Measurements from ENCODE around the gene FLNA.
"Not testable (repeated sequence)": the region's sequence is repeated elsewhere in the genome, so short reads cannot be mapped to it uniquely, and the experiment has no call there.

FLNA gene

DNA sequence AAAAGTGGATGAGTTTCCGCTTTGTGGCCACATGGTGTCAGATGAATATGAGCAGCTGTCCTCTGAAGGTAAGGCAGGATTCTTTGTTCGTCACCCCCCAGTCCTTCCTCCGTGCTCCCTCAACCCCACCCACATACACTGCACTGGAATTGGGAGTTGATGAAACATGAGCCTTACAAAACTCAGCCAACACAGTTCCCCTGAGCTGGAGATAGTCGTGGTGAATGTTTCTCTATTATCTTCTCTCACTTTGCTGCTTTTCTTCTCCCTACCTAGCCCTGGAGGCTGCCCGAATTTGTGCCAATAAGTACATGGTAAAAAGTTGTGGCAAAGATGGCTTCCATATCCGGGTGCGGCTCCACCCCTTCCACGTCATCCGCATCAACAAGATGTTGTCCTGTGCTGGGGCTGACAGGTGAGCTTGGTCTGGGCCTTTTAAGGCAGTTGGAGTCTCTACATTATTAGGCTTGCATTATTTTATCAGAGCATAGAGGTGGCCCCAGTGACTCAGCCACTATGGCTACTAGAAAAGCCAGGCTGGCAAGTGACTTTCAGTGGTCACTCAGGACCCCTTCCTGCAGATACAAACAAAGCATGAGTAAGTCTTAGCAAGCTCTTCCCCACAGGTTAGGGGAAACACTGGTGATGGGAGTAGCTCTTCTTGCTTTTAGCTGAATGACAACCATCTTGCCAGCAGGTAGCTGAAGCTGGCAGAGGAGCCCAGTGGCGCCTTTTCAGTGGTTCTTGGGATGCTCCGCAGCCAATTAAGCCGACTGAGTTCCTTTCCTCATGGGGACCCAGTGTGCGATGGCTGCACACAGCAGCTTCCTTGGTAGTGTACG is 25.3 kb upstream of the FLNA start:
- DNase-seq (ENCODE audit: low spot score) = peak; percentile 21

DNA sequence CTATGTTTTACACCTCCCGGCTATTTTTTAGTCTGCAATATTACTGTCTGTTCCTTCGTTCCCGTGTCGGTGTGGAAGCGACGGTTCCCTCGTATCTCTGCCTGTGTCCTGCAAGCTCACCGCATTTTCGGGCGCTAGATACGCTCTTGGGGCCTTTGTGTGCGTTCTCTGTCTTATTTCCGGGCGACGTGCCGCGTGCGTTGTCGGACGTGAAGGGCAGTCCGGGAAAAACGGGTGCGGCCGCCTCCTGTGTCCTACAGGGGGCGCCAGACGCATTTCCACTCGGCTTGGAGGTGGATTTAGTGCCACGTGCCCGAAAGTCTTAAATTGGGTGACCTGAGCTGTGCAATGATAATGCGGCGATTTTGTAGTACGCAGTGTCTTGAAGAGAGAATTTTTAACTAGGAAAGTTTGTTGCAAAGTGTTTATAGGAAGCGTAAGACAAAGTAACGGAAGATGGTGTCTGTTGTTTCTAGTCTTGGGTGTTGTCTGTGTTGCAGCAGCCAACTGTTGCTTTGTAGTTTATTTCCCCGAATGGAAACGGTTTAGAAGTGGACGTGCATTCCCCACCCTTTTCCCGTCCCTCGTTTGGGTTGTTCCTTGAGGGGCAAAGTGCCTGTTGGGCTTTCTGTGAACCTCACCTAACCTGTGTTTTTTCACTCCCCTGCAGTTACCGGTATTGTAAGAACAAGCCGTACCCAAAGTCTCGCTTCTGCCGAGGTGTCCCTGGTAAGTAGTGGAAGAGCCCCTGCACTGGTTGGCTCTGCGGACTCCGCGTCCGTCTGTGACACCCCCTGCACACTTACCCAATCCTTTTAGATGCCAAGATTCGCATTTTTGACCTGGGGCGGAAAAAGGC is 24.5 kb upstream of the FLNA start:
- DNase-seq (ENCODE audit: low spot score) = peak; percentile 79

DNA sequence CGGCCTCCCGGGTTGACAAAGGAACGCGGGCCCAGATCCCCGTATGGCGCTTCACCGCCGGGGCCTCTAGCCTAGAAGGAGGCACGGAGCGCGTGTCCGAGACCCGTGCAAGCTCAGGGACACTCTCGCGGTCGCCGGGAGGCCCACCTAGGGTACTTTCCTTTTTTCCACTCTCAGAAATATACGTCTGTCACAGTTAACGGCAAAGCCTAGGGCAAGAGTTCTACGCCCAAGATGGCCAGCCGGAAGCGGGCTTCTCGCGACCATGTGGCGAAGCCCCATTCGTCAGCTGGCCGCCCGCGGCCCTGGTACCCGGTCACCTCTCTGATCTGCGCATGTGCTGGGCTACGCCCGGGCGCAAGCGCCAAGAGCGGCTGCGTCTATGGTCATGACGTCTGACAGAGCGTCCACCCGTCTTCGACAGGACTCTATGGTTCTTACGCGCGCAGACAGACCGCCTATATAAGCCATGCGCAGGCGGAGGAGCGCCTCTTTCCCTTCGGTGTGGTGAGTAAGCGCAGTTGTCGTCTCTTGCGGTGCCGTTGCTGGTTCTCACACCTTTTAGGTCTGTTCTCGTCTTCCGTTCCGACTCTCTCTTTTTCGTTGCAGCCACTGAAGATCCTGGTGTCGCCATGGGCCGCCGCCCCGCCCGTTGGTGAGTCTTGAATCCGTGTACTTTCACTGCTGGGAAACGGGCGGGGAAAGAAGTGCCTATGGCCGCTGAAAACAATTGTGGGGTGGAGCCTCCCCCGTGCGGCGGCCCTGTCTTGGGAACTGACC is 23.6 kb upstream of the FLNA start, which contains the start of gene RPL10:
TSS of gene RPL10 (plus strand) at position 490 of the 780 bp plus-strand sequence. CDS start at position 633, 143 bp downstream.
- DNase-seq (ENCODE audit: low spot score) = peak; percentile 97

DNA sequence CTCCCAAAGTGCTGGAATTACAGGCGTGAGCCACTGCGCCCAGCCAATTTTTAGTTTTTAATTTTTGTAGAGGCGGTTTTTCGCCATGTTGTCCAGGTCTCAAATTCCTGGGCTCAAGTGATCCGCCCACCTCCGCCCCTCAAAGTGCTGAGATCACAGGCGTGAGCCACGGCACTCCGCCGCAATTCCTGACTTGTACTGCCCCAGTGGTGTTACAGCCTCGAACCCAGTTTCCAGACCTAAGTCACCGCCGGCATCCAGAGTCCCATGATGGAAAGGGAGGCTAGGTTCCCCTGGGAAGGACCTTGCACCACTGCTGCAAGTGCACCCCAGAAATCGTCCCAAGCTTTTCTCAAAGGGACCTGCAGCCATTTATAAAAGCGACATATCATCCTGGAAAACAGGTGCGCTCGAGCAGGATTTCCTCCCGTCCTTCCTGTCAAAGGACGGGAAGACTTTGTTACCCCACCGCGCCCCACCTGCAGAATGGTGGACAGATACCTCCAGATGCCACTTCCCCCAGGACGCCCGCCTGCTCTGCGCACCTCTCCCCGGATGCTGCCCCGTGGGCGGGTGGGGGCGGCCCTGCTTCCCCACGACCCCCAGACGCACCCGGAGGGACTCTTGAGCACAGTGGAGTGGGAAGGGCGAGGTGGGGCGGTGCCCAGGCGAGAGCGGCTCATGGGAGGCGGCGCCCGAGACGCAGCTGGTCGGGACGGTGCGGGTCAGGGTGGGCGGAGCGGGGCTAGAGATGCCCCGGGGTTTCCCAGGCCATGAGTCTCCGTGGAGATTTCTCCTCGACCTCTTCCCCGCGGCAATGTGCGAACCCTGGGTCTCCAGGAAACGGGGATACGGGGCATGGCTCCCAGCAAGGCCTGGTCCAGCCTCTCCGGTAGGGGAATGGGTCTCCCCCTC is 22.8 kb upstream of the FLNA start:
- DNase-seq (ENCODE audit: low spot score) = peak; percentile 79

DNA sequence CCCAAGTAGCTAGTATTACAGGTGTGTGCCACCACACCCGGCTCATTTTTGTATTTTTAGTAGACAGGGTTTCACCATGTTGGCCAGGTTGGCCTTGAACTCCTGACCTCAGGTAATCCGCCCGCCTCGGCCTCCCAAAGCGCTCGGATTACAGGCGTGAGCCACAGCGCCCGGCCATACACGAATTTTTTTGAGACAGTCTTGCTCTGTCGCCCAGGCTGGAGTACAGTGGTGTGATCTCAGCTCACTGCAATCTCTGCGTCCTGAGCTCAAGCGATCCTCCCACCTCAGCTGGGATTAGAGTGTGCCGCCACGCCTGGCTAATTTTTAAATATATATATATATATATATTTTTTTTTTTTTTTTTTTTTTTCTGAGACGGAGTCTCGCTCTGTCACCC is 21.9 kb upstream of the FLNA start:
- peak; percentile 68 for DNase-seq (ENCODE audit: low spot score)

DNA sequence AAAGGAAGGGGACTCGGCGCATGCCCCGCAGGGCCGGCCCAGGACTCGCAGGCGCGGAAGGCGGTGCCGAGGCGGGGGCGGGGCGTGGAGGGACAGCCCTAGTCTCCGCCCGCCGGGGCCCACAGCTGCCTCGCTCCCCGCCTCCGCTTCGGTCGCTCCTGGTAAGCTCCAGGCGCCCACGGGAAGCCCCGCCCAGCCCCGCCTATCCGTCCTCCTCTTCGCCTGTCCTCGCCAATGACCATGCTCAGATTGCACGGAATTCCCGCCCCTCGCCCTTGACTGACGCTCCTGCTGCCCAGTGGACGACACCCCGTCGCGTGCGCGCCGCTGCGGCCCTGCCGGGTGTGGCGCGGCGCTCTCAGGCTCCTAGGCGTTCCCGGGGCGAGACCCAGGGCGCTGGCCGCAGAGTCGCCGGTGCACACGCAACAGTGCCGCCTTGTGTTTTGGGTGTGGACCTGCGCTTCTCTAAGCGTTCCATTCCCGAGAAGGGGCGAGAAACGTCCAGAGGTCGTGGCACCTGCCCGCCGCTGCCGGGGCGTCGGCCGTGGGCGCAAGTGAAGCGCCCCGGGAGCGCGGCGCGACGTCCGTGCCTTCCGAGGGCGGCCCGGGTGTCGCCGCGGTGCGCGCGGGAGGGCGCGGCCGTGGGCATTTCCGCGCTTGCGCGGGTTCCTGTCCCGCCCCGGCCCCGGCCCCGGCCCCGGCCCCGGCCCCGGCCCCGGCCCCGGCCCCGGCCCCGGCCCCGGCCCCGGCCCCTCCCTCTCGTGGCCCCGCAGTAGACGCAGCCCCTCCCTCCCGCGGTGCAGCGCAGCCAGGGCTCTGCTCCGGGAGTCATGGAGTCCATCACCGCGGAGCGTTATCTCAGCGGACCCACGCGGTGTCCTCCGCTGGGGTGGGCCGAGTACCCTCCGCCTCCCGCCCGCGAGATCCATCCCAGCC is 15.6 kb upstream of the FLNA start:
- DNase-seq (ENCODE audit: low spot score) = not testable (repeated sequence)

DNA sequence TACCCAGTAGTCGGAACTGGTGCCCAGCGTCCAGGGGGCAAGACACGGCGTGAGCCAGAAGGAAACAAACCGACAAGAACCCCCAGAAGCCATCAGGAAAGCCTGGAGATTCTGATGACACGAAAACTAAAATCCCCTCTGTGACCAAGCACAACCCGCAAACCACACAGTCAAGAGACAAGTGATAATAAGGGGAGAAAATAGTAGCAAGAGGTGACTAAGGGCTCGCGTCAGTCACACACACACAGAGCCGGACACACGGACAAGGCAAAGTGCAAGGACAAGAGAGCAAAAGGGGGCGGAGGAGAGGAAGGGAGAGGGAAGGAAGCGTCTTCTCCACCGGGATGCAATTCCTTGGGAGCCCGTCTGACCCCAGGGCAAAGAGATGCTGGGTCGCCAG is 14.2 kb upstream of the FLNA start:
- not testable (repeated sequence) for DNase-seq (ENCODE audit: low spot score)

DNA sequence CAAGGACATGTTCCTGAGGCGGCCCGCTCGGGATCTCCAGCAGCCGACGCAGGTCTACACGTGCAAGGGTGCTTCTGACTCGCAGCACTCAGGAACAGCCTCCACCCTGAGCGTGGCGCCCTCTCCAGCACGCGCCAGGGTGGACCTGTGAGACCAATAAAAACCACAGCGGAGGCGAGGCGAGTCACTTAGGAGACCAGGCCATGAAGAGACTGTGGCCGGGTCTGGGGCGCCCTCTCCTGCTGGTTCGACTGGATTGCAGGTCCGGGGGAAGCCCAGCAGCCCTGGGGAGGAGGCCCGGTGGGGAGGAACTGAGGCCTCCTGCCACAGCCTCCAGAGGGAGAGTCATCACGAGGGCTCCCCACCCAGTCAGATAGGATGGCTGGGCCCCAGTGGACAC is 13.7 kb upstream of the FLNA start:
- DNase-seq (ENCODE audit: low spot score) = not testable (repeated sequence)

DNA sequence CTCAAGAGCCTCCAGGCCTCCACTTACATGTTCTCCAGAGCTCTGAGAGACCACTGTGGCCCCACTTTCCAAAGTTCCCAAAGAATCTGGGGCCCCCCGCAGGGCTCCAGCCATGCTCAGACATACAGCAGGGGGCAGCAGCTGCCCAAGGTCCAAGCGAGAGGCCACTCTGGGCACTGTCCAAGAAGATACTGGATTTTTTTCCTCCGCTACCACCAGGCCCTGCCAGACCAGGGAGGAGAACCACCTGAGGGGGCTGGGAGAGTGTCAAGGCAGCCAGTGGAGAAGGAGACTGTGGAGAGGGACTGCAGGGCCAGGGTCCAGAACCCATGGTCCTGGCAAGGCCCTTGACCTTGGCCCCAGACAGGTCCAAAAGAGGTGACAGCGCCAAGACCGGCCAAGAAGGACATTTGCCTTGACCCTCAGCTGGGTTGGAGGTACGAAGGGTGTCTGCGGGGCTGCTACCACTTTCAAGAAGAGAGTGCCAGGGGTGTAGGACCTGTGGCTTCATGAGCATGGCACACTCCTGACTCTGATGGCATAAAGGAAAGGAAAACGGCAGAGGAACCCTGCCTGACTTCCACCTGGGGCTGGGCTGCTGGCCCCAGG is 10.0 kb upstream of the FLNA start:
- DNase-seq (ENCODE audit: low spot score) = no peak

DNA sequence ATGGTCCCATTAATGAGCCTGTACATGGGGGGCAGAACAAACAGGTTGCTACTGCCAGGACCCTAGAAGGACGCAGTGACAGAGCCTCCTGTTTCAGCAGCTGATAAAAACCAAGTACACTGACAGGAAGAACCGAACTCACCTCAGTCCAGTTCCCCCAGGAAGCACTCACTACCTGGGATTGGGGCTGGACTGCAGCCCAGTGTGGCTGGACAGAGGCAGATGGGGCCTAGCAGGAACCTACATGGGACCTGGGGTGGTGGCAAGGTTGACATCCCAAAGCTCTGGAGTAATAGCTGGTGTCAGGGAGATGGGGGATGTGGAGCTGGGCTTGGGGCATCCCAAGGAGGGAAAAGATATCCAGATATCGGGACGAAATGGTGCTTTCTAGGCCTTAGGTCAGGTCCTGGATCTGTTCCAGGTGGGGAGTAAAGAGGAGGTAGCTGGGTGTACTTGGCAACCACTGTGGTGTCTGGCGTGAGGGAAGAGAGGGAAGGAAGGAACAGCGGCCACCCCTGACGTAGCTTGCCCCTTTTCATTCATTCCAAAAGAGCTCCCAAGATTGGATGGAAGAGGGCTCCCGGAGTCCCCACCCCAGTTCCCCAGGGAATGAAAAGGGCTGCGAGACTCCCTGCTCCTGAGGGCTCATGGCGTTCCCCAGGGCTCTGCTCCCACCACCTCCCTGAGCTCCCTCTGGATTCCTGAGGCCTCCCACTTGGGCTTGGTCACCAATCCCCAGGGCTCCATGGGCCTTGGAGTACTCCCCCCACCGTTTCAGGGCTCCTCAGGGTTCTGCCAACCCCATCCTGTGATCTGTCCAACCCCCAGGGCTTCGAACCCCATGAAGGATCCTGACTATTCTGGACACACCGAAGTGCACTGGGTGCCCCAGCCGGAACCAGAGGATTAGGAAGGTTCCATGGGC is 9.2 kb upstream of the FLNA start:
- DNase-seq (ENCODE audit: low spot score) = no peak

DNA sequence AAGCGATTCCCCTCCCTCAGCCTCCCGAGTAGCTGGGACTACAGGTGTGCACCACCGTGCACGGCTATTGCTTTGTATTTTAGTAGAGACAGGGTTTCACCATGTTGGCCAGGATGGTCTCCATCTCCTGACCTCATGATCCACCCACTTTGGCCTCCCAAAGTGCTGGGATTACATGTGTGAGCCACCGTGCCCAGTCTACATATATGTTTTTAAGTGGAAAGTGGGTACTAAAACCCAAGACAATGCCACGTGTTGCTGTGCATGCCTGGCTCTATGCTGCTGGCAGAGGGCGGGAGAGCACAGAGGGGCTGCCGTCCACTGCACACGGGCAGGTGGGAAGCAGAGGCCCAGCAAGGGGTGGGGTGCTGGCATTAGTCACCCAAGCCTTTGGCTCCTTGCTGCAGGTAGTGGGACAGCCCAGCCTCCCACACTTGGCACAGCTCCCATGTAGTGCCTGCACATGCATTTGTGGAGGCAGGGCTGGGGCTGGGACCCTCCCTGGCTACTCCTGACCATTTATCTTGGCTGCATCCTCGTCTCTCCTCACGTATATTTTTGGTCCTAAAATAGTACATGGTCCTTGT is 8.1 kb upstream of the FLNA start:
- peak; percentile 41 for DNase-seq (ENCODE audit: low spot score)

DNA sequence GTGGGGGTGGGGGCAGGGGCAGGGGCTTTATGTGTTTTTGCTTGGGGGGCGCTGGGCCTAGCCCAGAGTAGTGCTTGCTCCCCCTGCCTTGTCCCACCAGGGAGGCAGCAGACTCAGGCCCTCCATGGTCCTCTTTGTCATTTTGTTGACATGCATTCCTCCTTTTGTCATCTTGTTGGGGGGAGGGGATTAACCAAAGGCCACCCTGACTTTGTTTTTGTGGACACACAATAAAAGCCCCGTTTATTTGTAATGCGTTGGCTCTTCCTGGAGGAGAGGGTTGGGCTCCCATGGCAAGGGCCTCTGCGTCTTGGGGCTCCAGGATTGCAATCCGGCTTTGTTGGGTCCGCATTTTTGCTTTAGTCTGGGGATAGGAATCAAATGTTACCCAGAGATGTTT is 6.8 kb upstream of the FLNA start:
- no peak for DNase-seq (ENCODE audit: low spot score)

DNA sequence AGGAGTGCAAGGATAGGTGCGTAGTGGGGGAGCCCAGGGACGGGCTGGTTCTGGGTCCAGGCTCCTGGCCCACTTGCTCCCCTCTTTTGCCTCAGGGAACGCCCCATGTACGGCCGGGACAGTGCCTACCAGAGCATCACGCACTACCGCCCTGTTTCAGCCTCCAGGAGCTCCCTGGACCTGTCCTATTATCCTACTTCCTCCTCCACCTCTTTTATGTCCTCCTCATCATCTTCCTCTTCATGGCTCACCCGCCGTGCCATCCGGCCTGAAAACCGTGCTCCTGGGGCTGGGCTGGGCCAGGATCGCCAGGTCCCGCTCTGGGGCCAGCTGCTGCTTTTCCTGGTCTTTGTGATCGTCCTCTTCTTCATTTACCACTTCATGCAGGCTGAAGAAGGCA is 6.4 kb upstream of the FLNA start:
- no peak for DNase-seq (ENCODE audit: low spot score)

DNA sequence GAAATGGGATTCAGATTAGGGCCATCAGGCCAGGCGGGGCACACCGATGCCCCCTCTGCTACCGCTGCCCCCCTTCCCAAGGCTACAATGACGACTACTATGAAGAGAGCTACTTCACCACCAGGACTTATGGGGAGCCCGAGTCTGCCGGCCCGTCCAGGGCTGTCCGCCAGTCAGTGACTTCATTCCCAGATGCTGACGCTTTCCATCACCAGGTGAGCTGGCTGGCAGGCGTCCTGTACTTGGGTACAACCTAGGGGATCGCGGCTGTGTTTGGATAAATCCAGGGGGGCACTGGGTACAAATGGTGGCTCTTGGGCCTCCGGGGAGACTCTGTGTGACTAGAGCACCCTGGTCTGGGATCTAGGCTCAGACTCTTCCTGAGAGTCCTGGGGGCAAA is 5.7 kb upstream of the FLNA start:
- no peak for DNase-seq (ENCODE audit: low spot score)

DNA sequence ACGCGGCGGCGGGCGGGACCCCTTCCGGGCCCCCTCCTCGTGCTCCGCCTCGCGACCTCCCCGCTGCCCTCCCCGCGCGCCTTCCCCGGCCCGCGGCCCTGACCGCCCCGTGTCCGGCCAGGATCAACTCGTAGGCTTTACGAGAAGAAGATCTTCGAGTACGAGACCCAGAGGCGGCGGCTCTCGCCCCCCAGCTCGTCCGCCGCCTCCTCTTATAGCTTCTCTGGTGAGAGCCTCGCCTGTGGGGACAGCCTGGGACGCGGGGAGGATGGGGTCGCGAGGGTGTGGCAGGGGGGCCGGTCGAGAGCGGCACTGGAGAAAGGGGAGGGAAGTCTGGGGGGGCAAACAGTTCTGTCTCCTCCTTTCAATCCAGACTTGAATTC is 5.1 kb upstream of the FLNA start:
- DNase-seq (ENCODE audit: low spot score) = no peak

DNA sequence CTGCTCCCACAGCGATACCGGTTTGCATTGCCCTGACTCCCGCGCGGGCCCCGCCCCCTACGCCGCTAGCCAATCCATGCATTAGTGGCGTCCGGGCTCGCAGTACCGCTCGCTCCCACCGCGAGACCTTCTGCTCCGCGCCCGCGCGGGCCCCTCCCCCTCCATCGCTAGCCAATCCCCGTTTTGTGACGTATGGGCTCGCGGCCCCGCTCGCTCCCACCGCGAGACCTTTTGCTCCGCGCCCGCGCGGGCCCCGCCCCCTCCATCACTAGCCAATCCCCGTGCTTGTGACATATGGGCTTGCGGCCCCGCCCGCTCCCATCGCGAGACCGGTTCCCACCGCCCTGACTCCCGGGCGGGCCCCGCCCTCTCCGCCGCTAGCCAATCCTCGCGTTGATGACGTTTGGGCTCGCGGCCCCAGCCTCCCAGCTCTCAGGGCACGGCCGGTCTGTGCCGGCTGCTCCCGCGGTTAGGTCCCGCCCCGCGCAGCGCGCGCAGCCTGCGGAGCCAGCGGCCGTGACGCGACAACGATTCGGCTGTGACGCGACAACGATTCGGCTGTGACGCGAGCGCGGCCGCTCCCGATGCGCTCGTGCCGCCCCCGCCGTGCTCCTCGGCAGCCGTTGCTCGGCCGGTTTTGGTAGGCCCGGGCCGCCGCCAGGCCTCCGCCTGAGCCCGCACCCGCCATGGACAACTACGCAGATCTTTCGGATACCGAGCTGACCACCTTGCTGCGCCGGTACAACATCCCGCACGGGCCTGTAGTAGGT is 4.5 kb upstream of the FLNA start, which contains the start of gene EMD:
TSS of gene EMD (plus strand) at position 497 of the 770 bp plus-strand sequence. CDS start at position 687, 190 bp downstream.
- peak; percentile 97 for DNase-seq (ENCODE audit: low spot score)
